Nucleus accumbens (tissue), 56 donors: ENCODE measurements around the gene MAL.

ENCODE experiments used
- DNase-seq, 56 donors: peaks; one replicate each; lab custom pipeline; 2025; lab: John Stamatoyannopoulos, UW

MAL gene

GRCh38 chr2:95014126-95014708, 11.3 kb upstream of the MAL start:
- peak in 7 of 56 donors; percentile 24 to 50 (median 42) for DNase-seq

- DNase-seq: no peak
Measured at GRCh38 chr2:95015261-95015912, 10.1 kb upstream of the MAL start.

GRCh38 chr2:95016616-95017015, 8.9 kb upstream of the MAL start:
- DNase-seq: no peak

- no peak for DNase-seq
Measured at GRCh38 chr2:95017071-95017501, 8.4 kb upstream of the MAL start.

GRCh38 chr2:95017836-95018235, 7.7 kb upstream of the MAL start:
- DNase-seq: no peak

- DNase-seq: no peak
Measured at GRCh38 chr2:95018301-95018700, 7.2 kb upstream of the MAL start.

GRCh38 chr2:95018861-95019550, 6.5 kb upstream of the MAL start:
- DNase-seq: no peak

- DNase-seq: no peak
Measured at GRCh38 chr2:95019572-95019971, 5.9 kb upstream of the MAL start.

- DNase-seq: no peak
Measured at GRCh38 chr2:95020275-95021022, 5.1 kb upstream of the MAL start.

GRCh38 chr2:95021023-95021416, 4.5 kb upstream of the MAL start:
- DNase-seq: no peak

- DNase-seq: peak in 45 of 56 donors; percentile 32 to 86 (median 73)
Measured at GRCh38 chr2:95021847-95022246, 3.7 kb upstream of the MAL start.

- peak in 55 of 56 donors; percentile 24 to 93 (median 79) for DNase-seq
Measured at GRCh38 chr2:95022309-95023221, 2.9 kb upstream of the MAL start.

- DNase-seq: peak in 2 of 56 donors; percentile 24 to 46
Measured at GRCh38 chr2:95023222-95023597, 2.3 kb upstream of the MAL start.

- DNase-seq: peak in 44 of 56 donors; percentile 29 to 80 (median 58)
Measured at GRCh38 chr2:95024371-95024770, 1.1 kb upstream of the MAL start.

GRCh38 chr2:95024960-95025405, 525 bp upstream of the MAL start:
- peak in 16 of 56 donors; percentile 18 to 73 (median 42) for DNase-seq

- peak in 10 of 56 donors; percentile 21 to 62 (median 36) for DNase-seq
Measured at GRCh38 chr2:95026471-95027368, 1.2 kb downstream of the MAL start.

- DNase-seq: peak in 2 of 56 donors; percentile 21 to 49
Measured at GRCh38 chr2:95027369-95027720, 1.8 kb downstream of the MAL start.

GRCh38 chr2:95029898-95030341, 4.4 kb downstream of the MAL start:
- peak in 22 of 56 donors; percentile 20 to 64 (median 39) for DNase-seq

- no peak for DNase-seq
Measured at GRCh38 chr2:95030496-95030895, 5.0 kb downstream of the MAL start.
